Measurements from ENCODE around the gene PHAF1. TPM values are rescaled to one million over a fixed set of nuclear protein-coding genes. Genes with fewer than 3 reads are reported as not detected.
A peak's percentile ranks its signal among the peaks of the same experiment; 100 is the strongest.

The PHAF1 gene
- total and polyA plus RNA-seq, 2 of the 8 experiments (the other 6 are each of a cell fraction or from before 2014, with no cell fraction given), result 18.6 to 26.4 TPM

DNA sequence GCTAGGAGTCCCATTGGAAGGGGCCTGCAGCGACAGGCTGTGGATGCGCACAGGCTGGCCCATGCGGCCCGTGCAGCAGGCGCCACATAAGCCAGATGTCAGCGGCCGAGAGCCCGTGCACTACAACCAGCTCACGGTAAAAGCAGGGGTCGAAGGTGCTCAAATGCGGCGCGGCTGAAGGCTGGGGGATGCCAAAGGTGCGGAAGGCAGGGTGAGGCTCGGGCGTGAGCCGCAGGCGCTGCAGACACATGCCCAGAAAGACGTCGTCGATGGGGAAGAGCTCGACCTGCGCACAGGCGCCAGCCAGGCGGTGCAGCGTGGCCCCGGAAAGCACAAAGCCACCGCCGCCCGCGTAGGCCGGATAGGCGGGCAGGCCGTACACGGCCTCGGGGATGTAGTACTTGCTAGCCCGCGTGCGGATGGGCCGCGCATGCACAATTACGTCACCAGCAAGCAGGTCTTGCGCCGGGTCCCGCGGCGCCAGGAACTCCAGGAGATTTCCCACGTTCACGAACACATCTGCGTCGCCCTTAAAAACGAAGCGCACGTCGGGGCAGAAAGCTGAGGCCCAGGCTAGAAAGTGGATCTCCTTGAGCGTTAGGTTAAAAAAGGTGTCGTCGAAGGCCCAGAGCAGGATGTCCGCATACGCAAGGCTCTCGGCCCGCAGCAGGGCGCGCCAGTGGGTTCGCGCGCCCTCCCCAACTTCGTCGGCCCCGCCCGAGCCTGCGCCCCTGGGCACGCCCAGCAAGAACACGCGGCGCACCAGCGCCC is 39.7 kb downstream of the PHAF1 start:
- H2AK5ac ChIP-seq (ENCODE audit: low read depth, low read length), result no peak overlapping the region
- H2BK20ac ChIP-seq (ENCODE audit: low read length), result no peak overlapping the region
- TF ChIP-seq, protein P1, sequence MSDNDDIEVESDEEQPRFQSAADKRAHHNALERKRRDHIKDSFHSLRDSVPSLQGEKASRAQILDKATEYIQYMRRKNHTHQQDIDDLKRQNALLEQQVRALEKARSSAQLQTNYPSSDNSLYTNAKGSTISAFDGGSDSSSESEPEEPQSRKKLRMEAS (IDR thresholded peaks at IDR 0.05), result peak; percentile 93; the same call in 1 of the 2 replicates
- TF ChIP-seq BACH1 (IDR thresholded peaks at IDR 0.05; ENCODE audit: low read length) (no peak; the same call in none of the 2 replicates), RAD21 (IDR thresholded peaks at IDR 0.05 in 1 of 2, conservative IDR thresholded peaks at IDR 0.05 in 1 of 2; ENCODE audit: low read depth in 2 of 2, low read length in 2 of 2) (peak; percentile 44 to 67; a peak in 2 of 4 replicates), SUZ12 (IDR thresholded peaks at IDR 0.05; ENCODE audit: low read length) (peak; percentile 13; the same call in 1 of the 2 replicates), PHF8 (conservative IDR thresholded peaks at IDR 0.05; ENCODE audit: low read depth, low read length) (0 out of 2 replicates have a peak, but pooled peaks have one; percentile 13), JUN (IDR thresholded peaks at IDR 0.05; ENCODE audit: low read depth, low read length) (no peak)
- TF ChIP-seq, protein P2, sequence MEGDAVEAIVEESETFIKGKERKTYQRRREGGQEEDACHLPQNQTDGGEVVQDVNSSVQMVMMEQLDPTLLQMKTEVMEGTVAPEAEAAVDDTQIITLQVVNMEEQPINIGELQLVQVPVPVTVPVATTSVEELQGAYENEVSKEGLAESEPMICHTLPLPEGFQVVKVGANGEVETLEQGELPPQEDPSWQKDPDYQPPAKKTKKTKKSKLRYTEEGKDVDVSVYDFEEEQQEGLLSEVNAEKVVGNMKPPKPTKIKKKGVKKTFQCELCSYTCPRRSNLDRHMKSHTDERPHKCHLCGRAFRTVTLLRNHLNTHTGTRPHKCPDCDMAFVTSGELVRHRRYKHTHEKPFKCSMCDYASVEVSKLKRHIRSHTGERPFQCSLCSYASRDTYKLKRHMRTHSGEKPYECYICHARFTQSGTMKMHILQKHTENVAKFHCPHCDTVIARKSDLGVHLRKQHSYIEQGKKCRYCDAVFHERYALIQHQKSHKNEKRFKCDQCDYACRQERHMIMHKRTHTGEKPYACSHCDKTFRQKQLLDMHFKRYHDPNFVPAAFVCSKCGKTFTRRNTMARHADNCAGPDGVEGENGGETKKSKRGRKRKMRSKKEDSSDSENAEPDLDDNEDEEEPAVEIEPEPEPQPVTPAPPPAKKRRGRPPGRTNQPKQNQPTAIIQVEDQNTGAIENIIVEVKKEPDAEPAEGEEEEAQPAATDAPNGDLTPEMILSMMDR (IDR thresholded peaks at IDR 0.05; ENCODE audit: control extremely low read depth in 1 of 3, insufficient read depth in 1 of 3, low read depth in 1 of 3, low read length in 3 of 3), result peak in 2 of 3 experiments; percentile 71 to 91; a peak in 3 of 4 replicates
- peak in 1 of 2 experiments; percentile 64 for DNase-seq (ENCODE audit: low read depth in 1 of 2, low spot score in 2 of 2)
- peaks cover 0 to 11% (median 8%) of the 10 kb centered on the region in 4 experiments; a peak in 5 of 7 replicates for H3K4me1 ChIP-seq (replicated peaks in 1 of 4; ENCODE audit: control insufficient read depth in 3 of 4, insufficient read depth in 4 of 4, low read length in 3 of 4)
- peaks cover 13% of the 10 kb centered on the region; the same call in 1 of the 2 replicates for H3K23me2 ChIP-seq (ENCODE audit: low read depth, low read length)
- no peak overlapping the region for H3K4ac ChIP-seq (replicated peaks; ENCODE audit: insufficient read length, low read depth, low read length)
- H3K79me1 ChIP-seq (ENCODE audit: low read depth, low read length), result no peaks in the 10 kb centered on the region
- no peak overlapping the region; the same call in 1 of the 2 replicates for H2BK5ac ChIP-seq (ENCODE audit: low read depth, low read length)
- no peak overlapping the region for H2BK120ac ChIP-seq (replicated peaks; ENCODE audit: low read depth, low read length)
- FAIRE-seq, result no peak
- peak overlapping the region; percentile 75 for H3K18ac ChIP-seq (ENCODE audit: extremely low read depth, low read length)
- H4K5ac ChIP-seq (ENCODE audit: insufficient read length, low read depth, low read length), result no peak overlapping the region
- H3K23ac ChIP-seq (ENCODE audit: insufficient read length), result no peak overlapping the region
- H3K36me3 ChIP-seq (ENCODE audit: control insufficient read depth in 2 of 4, insufficient read depth in 4 of 4, low read length in 3 of 4), result peaks cover 11 to 23% (median 17%) of the 10 kb centered on the region in 4 experiments; a peak in 6 of 8 replicates
- no peak overlapping the region for H3K27ac ChIP-seq (ENCODE audit: low read depth, low read length)
- H4K8ac ChIP-seq (ENCODE audit: extremely low read depth, insufficient read depth, low read length), result no peak overlapping the region; the same call in 1 of the 2 replicates
- H2AFZ ChIP-seq (ENCODE audit: low read length), result 0 out of 2 replicates have a peak overlapping the region, but pooled peaks have one; percentile 28
- H3K4me2 ChIP-seq (ENCODE audit: insufficient read depth in 1 of 2, low read depth in 2 of 2, low read length in 2 of 2), result peak overlapping the region; percentile 80 to 92
- no peak overlapping the region for H3K14ac ChIP-seq (ENCODE audit: insufficient read length)
- no peaks in the 10 kb centered on the region; a peak in 1 of 4 replicates for H3K9me3 ChIP-seq (ENCODE audit: insufficient read depth in 2 of 2, low read depth in 1 of 2, low read length in 1 of 2)
- no peak overlapping the region for H2BK12ac ChIP-seq (ENCODE audit: low read depth, low read length)
- no peak overlapping the region for H4K91ac ChIP-seq (replicated peaks; ENCODE audit: insufficient read length, low read length)
- no peak overlapping the region for H2BK15ac ChIP-seq (ENCODE audit: low read length)
- H3K79me2 ChIP-seq (ENCODE audit: control insufficient read depth in 1 of 2, insufficient read depth in 2 of 2, low read length in 2 of 2), result no peaks in the 10 kb centered on the region
- peak overlapping the region; percentile 62 to 75 (median 72); a peak in 5 of 8 replicates for H3K4me3 ChIP-seq (ENCODE audit: extremely low read depth in 1 of 4, insufficient read depth in 2 of 4, low read depth in 3 of 4, low read length in 4 of 4)
- H3K56ac ChIP-seq (replicated peaks; ENCODE audit: insufficient read length, low read depth, low read length), result no peak overlapping the region
- peaks cover 3 to 23% of the 10 kb centered on the region in 2 experiments for H4K20me1 ChIP-seq (replicated peaks in 1 of 2; ENCODE audit: control insufficient read depth in 1 of 2, insufficient read depth in 2 of 2, low read length in 2 of 2)
- CTCF ChIA-PET (ENCODE audit: partially characterized antibody), result interaction anchor here (0.7 to 5.3 kb wide), 18 partner anchors 8 to 197 kb away, joined by 3 to 38 read pairs (median 3); partner anchors contain the start of gene NOL3
- no peak overlapping the region for H3K9ac ChIP-seq (replicated peaks in 1 of 4; ENCODE audit: extremely low read depth in 1 of 4, low read depth in 3 of 4, low read length in 3 of 4)
- 70% methylated on average over 73 of the region's 77 CpGs; no CpG with 5 or more reads in 1 of the 2 experiments for WGBS, 2 experiments (ENCODE audit: extremely low coverage in 1 of 2, insufficient coverage in 1 of 2, insufficient read length in 1 of 2, insufficient replicate concordance in 2 of 2, low coverage in 1 of 2, low lambda C conversion rate in 2 of 2, missing lambda C conversion rate in 1 of 2)
- POLR2A ChIA-PET (ENCODE audit: partially characterized antibody), result interaction anchor here (1.2 to 1.7 kb wide), 7 partner anchors 11 to 119 kb away, joined by 3 to 6 read pairs (median 5); partner anchors contain the start of genes FBXL8, HSF4 and TRADD
- peaks cover 19 to 41% (median 34%) of the 10 kb centered on the region in 4 experiments for H3K27me3 ChIP-seq (replicated peaks in 1 of 4; ENCODE audit: control insufficient read depth in 3 of 4, extremely low read depth in 1 of 4, insufficient read depth in 3 of 4, low read length in 3 of 4)

Measured in H1 (cell line).